Epithelial cell of proximal tubule (primary cell): ENCODE measurements around the gene DHRS13. TPM values are rescaled to one million over a fixed set of nuclear protein-coding genes. Genes with fewer than 3 reads are reported as not detected.

Experiments
- DNase-seq: peaks from one replicate; pipeline ENCODE4 v3.0.0-alpha.2; 2011; ENCODE audit warnings: low read depth
- H3K4me3 ChIP-seq: 2 replicates; pipeline ENCODE4 v1.5.1; 2011; ENCODE audit warnings: low read depth, mild to moderate bottlenecking, low read length
- total RNA-seq: library from RNA; depleted of rRNA; stranded (reverse); fragments of >200 nt; gene quantifications from 2 replicates; pipeline ENCODE4 v1.2.3, GENCODE V29; 2015
- TF ChIP-seq, protein P1 (sequence below): conservative IDR thresholded peaks from 2 replicates; pipeline ENCODE4 v1.5.1; 2012; ENCODE audit warnings: low read depth, mild to moderate bottlenecking, low read length

DHRS13 gene
- total RNA-seq, 1 donor from 2014 or later = 18.0 TPM

DNA sequence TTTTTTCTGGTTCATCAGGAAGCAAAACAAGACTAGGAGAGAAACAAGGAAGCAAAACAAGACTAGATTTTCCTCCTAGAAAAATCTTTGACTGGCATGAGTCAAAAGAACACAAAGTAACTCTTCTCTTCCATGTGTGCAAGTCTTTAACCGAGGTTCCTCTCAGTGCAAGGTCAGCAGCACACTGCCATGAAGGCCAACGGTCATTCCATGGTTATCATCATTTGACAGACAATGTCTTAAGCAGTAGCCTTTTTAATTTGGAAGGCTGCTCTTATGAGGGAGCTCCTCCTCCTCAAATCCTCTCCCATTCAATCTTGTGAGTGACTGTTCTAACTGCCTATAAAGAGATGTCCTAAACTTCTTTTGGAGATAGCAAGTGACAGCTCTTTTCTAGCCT is 15.4 kb upstream of the DHRS13 start:
- TF ChIP-seq, protein P1, sequence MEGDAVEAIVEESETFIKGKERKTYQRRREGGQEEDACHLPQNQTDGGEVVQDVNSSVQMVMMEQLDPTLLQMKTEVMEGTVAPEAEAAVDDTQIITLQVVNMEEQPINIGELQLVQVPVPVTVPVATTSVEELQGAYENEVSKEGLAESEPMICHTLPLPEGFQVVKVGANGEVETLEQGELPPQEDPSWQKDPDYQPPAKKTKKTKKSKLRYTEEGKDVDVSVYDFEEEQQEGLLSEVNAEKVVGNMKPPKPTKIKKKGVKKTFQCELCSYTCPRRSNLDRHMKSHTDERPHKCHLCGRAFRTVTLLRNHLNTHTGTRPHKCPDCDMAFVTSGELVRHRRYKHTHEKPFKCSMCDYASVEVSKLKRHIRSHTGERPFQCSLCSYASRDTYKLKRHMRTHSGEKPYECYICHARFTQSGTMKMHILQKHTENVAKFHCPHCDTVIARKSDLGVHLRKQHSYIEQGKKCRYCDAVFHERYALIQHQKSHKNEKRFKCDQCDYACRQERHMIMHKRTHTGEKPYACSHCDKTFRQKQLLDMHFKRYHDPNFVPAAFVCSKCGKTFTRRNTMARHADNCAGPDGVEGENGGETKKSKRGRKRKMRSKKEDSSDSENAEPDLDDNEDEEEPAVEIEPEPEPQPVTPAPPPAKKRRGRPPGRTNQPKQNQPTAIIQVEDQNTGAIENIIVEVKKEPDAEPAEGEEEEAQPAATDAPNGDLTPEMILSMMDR = no peak
- H3K4me3 ChIP-seq = no peak overlapping the region
- no peak for DNase-seq

DNA sequence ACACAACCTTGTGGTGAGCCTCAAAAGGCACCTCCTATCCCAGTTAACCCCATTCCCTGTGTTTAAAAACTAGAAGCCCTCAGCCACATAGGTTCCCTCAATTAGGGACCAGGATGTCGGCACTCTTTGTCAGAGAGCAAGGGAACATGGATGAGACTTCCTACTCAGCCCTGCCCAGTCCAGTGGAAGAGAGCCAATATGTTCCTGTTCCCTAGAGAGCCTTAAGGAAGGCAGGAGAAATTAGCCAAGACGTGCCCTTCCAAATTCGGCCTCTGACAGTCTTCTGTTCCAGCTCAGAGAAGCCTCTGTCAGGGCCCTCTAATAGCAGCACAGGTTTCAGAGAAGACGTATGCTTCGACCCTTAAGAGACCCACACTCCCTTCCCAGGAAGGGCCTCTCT is 14.6 kb upstream of the DHRS13 start:
- no peak overlapping the region for H3K4me3 ChIP-seq
- DNase-seq = no peak
- TF ChIP-seq, protein P1 = no peak

DNA sequence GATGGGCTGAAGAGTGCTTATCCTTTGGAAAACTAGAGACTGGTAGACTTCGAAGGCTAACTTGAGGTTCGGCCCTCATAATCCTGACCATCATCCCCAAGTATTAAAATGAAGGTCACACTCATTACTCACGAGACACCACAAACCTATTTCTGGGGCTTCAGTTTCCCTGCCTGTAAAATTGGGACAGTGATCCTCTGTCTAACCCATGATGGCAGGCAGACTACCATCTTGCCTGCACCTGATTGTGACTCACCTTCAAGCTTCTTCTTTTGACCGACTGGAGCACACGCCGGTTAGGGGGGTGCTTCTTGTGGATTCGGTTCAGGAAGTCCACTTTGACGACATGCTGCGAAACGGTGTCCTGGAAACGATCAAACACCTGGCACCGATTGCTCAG is 14.2 kb upstream of the DHRS13 start:
- no peak for DNase-seq
- TF ChIP-seq, protein P1 = no peak
- no peak overlapping the region for H3K4me3 ChIP-seq

DNA sequence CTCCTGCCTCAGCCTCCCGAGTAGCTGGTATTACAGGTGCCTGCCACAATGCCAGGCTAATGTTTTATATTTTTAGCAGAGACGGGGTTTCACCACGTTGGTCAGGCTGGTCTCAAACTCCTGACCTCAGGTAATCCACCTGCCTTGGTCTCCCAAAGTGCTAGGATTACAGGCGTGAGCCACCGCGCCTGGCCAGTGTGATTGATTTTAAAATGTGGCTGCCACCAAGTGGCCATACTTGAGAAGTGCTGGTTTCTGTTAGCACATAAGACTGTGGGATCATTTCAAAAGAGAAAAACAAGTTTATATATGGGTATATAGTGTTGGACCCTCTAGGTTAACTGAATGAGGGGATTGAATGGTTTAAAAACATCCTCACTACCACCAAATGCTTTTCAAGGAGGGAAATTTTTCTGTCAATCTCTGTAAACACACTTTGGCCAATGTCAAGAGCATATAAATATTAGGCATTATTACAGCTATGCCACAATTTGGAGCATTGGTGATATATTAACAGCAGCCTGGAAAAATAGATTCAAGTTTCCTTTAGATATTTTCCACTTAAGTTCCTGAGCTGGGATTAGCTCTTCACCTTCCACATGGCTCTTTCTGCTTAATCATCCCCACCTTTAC is 13.5 kb upstream of the DHRS13 start:
- DNase-seq = no peak
- no peak overlapping the region for H3K4me3 ChIP-seq
- TF ChIP-seq, protein P1 = peak; percentile 62

DNA sequence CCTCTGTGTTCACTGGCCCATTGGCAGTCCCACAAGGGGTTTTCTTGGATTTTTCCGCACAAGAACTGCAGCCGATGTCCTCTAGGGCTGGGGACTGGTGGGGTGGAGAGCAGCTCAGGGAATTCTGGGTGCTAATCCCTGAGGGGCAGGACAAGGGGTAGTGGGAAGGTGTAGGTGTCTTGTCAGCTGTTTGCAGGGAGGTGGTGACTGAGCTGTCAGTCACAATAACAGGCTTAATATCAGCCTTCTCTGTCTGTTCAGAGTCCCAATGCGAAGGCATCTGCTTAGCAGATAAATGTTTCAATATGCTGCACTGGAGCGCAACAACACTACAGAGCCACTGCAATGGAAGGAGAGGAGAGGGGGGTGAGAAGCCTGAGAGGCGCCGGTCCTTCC is 10.1 kb upstream of the DHRS13 start:
- TF ChIP-seq, protein P1 = no peak
- H3K4me3 ChIP-seq = no peak overlapping the region
- DNase-seq = no peak

DNA sequence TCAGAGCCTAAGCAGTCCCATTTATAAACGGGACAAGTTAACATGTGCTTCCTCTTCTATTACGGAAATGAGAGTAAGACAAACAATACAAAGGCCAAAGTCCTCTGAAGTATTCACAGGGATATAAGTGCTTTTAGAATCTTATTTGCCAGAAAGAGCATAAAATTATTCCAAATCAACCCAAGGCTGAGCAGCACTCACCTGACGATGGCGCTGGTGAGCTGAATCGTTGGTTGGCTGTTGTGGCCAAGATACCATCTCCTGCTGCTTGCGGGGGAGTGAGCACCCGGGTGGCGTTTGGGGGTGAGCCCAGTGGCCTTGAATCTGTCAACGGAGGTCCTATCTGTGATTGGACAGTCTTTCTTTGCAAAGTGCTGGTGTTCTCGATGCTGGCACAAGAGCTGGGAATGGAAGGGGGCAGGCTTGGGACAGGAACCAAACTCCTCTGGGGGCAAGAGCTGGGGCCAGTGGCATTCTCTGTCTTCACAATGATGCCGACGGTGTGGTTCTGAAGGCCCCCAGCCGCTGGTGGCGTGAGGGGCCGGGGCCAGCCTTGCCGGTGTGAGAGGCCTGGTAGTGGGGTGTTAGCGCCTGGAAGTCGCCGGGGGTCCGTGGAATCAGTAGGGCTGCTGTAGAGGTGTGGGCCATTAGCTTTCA is 9.5 kb upstream of the DHRS13 start:
- TF ChIP-seq, protein P1 = peak; percentile 52
- H3K4me3 ChIP-seq = no peak overlapping the region
- no peak for DNase-seq
